Measurements from ENCODE around the gene ARID1B.

- TF ChIP-seq, protein P1, sequence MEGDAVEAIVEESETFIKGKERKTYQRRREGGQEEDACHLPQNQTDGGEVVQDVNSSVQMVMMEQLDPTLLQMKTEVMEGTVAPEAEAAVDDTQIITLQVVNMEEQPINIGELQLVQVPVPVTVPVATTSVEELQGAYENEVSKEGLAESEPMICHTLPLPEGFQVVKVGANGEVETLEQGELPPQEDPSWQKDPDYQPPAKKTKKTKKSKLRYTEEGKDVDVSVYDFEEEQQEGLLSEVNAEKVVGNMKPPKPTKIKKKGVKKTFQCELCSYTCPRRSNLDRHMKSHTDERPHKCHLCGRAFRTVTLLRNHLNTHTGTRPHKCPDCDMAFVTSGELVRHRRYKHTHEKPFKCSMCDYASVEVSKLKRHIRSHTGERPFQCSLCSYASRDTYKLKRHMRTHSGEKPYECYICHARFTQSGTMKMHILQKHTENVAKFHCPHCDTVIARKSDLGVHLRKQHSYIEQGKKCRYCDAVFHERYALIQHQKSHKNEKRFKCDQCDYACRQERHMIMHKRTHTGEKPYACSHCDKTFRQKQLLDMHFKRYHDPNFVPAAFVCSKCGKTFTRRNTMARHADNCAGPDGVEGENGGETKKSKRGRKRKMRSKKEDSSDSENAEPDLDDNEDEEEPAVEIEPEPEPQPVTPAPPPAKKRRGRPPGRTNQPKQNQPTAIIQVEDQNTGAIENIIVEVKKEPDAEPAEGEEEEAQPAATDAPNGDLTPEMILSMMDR (IDR thresholded peaks at IDR 0.05 in 8 of 11, conservative IDR thresholded peaks at IDR 0.05 in 3 of 11): no peak
- TF ChIP-seq POLR2AphosphoS5 (IDR thresholded peaks at IDR 0.05) (no peak), POLR2A (IDR thresholded peaks at IDR 0.05) (no peak)
These were observed 441.4 kb downstream of the ARID1B start for GRCh38 chr6:157218371-157219198.
